Skeletal muscle tissue (tissue), 4 donors: ENCODE measurements around the gene SEPTIN8. TPM values are rescaled to one million over a fixed set of nuclear protein-coding genes. Genes with fewer than 3 reads are reported as not detected.

Source experiments
- H3K27ac ChIP-seq: one replicate; pipeline ENCODE4 v1.7.0; 2013; ENCODE audit warnings: mild to moderate bottlenecking, low read depth, low read length, inconsistent platforms
- H3K27me3 ChIP-seq, 3 donors: one replicate each; pipeline ENCODE4 v1.7.0; 2013; ENCODE audit warnings: low read length in 3 of 3; ENCODE audit not compliant: control insufficient read depth in 3 of 3, insufficient read depth in 3 of 3
- H3K36me3 ChIP-seq, 3 donors: one replicate each; pipeline ENCODE4 v1.7.0; 2013; ENCODE audit warnings: low read length in 3 of 3; ENCODE audit not compliant: control insufficient read depth in 3 of 3, insufficient read depth in 3 of 3
- H3K4me1 ChIP-seq, 3 donors: one replicate each; pipeline ENCODE4 v1.7.0; 2013; ENCODE audit warnings: low read length in 3 of 3, mild to moderate bottlenecking in 3 of 3; ENCODE audit not compliant: control insufficient read depth in 3 of 3, insufficient read depth in 3 of 3
- H3K4me3 ChIP-seq, 3 donors: one replicate each; pipeline ENCODE4 v1.7.0; 2013; ENCODE audit warnings: low read length in 3 of 3
- H3K9ac ChIP-seq, 3 donors: one replicate each; pipeline ENCODE4 v1.7.0; 2013; ENCODE audit warnings: low read length in 3 of 3, mild to moderate bottlenecking in 3 of 3, moderate library complexity in 2 of 3, low read depth in 1 of 3
- H3K9me3 ChIP-seq, 3 donors: one replicate each; pipeline ENCODE4 v1.7.0; 2013; ENCODE audit warnings: low read length in 3 of 3; ENCODE audit not compliant: control insufficient read depth in 3 of 3
- total RNA-seq: library from RNA; depleted of rRNA; stranded (reverse); fragments of >200 nt; gene quantifications from one replicate; pipeline ENCODE4 v1.2.3, GENCODE V29; 2014
- donor health status: Osteomylitis.

Gene SEPTIN8
- total RNA-seq, 1 donor from 2014 or later = 28.7 TPM

GRCh38 chr5:132821350-132821749, 44.3 kb upstream of the SEPTIN8 start:
- no peak overlapping the region for H3K27ac ChIP-seq
- H3K4me1 ChIP-seq = peaks cover 2 to 8% (median 3%) of the 10 kb centered on the region in 3 donors
- no peak overlapping the region for H3K9ac ChIP-seq
- H3K4me3 ChIP-seq = no peak overlapping the region
- peaks cover 9 to 18% (median 13%) of the 10 kb centered on the region in 3 donors for H3K27me3 ChIP-seq
- H3K36me3 ChIP-seq = no peaks in the 10 kb centered on the region
- no peaks in the 10 kb centered on the region for H3K9me3 ChIP-seq

GRCh38 chr5:132820162-132820754, 43.2 kb upstream of the SEPTIN8 start:
- H3K27me3 ChIP-seq = peaks cover 3 to 11% (median 8%) of the 10 kb centered on the region in 3 donors
- no peak overlapping the region for H3K9ac ChIP-seq
- no peaks in the 10 kb centered on the region for H3K36me3 ChIP-seq
- no peak overlapping the region for H3K27ac ChIP-seq
- peaks cover 2 to 8% (median 3%) of the 10 kb centered on the region in 3 donors for H3K4me1 ChIP-seq
- H3K9me3 ChIP-seq = no peaks in the 10 kb centered on the region
- H3K4me3 ChIP-seq = no peak overlapping the region

- Histone ChIP-seq H3K27me3 (peaks cover 6 to 13% (median 6%) of the 10 kb centered on the region in 3 donors), H3K9ac (no peak overlapping the region), H3K36me3 (no peaks in the 10 kb centered on the region), H3K4me3 (no peak overlapping the region), H3K9me3 (peaks cover 0 to 3% (median 0%) of the 10 kb centered on the region in 3 donors), H3K27ac (no peak overlapping the region), H3K4me1 (peaks cover 2 to 8% (median 3%) of the 10 kb centered on the region in 3 donors)
Observed at GRCh38 chr5:132819468-132819867, 42.4 kb upstream of the SEPTIN8 start.

GRCh38 chr5:132817011-132817410, 40.0 kb upstream of the SEPTIN8 start:
- Histone ChIP-seq H3K4me3 (no peak overlapping the region), H3K36me3 (no peaks in the 10 kb centered on the region), H3K27ac (no peak overlapping the region), H3K9ac (no peak overlapping the region), H3K4me1 (peaks cover 3 to 7% (median 5%) of the 10 kb centered on the region in 3 donors), H3K9me3 (peaks cover 0 to 3% (median 0%) of the 10 kb centered on the region in 3 donors), H3K27me3 (peaks cover 23 to 28% (median 27%) of the 10 kb centered on the region in 3 donors)

DNA sequence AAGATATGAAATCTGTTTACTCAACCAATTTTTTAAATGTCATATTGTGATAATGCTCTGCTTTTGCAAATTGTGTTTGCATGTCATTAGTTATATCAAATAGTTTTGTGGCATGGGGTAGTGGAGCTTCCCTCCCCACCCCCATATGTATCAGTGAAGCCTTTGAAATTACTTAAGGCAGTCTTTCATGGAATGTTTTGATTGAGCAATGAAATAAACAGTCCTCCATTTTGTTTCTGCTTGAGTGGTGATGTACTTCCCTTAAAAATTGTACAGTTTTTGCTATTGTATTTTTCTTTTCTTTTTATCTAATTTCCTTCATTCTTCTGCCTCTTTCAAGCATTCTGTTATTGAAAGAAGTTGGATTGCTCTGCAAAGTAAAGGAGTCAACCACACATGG, 39.5 kb upstream of the SEPTIN8 start:
- H3K9ac ChIP-seq = no peak overlapping the region
- peaks cover 0 to 3% (median 0%) of the 10 kb centered on the region in 3 donors for H3K9me3 ChIP-seq
- no peak overlapping the region for H3K4me3 ChIP-seq
- no peaks in the 10 kb centered on the region for H3K36me3 ChIP-seq
- no peak overlapping the region for H3K27ac ChIP-seq
- peaks cover 3 to 7% (median 5%) of the 10 kb centered on the region in 3 donors for H3K4me1 ChIP-seq
- H3K27me3 ChIP-seq = peaks cover 27 to 33% (median 30%) of the 10 kb centered on the region in 3 donors

- no peaks in the 10 kb centered on the region for H3K36me3 ChIP-seq
- no peak overlapping the region for H3K27ac ChIP-seq
- peaks cover 3 to 7% (median 5%) of the 10 kb centered on the region in 3 donors for H3K4me1 ChIP-seq
- H3K9me3 ChIP-seq = peaks cover 0 to 3% (median 0%) of the 10 kb centered on the region in 3 donors
- H3K4me3 ChIP-seq = no peak overlapping the region
- no peak overlapping the region for H3K9ac ChIP-seq
- H3K27me3 ChIP-seq = peaks cover 27 to 33% (median 33%) of the 10 kb centered on the region in 3 donors
Observed at GRCh38 chr5:132816083-132816482, 39.0 kb upstream of the SEPTIN8 start.

DNA sequence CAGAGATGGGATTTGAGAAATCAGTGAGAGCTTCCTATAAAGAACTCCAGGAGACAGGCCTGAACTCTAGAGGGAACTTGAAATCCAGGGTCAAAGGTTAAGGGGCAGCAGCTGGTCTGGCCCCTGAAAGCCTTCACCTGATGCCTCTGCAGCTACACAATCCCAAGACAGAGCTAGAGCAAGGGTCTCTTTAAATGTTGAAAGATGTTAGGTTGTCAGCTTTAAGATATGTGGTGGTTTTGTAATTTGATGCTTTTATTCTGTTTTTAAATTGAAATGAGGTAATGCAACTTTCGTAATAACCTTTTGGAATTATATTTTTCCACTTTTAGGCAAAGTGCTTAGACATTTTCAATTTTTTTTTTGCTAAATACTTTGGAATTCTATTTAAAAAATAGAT, 38.4 kb upstream of the SEPTIN8 start:
- Histone ChIP-seq H3K4me3 (no peak overlapping the region), H3K27me3 (peaks cover 27 to 36% (median 35%) of the 10 kb centered on the region in 3 donors)

GRCh38 chr5:132814503-132815294, 37.7 kb upstream of the SEPTIN8 start:
- H3K4me3 ChIP-seq = no peak overlapping the region

More for the DNA sequence above, 38.4 kb upstream of the SEPTIN8 start:
- peaks cover 3 to 7% (median 5%) of the 10 kb centered on the region in 3 donors for H3K4me1 ChIP-seq
- no peak overlapping the region for H3K27ac ChIP-seq
- no peaks in the 10 kb centered on the region for H3K36me3 ChIP-seq
- H3K9me3 ChIP-seq = peaks cover 0 to 3% (median 0%) of the 10 kb centered on the region in 3 donors
- no peak overlapping the region for H3K9ac ChIP-seq

DNA sequence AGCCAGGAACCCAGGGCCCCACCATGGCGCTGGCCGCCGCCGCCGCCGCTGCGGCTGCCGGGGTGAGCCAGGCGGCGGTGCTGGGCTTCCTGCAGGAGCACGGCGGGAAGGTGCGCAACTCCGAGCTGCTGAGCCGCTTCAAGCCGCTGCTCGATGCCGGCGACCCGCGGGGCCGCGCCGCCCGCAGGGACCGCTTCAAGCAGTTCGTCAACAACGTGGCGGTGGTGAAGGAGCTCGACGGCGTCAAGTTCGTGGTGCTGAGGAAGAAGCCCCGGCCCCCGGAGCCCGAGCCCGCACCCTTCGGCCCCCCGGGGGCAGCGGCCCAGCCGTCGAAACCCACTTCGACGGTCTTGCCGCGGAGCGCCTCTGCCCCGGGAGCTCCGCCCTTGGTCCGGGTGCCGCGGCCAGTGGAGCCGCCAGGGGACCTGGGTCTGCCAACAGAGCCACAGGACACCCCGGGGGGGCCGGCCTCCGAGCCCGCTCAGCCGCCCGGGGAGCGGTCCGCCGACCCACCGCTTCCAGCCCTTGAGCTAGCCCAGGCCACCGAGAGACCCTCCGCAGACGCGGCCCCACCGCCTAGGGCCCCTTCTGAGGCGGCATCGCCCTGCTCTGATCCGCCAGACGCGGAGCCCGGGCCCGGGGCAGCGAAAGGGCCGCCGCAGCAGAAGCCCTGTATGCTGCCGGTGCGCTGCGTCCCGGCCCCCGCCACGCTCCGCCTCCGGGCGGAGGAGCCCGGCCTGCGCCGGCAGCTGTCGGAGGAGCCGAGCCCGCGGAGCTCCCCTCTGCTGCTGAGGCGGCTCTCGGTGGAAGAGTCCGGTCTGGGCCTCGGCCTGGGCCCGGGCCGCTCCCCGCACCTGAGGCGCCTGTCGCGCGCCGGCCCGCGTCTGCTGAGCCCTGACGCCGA, 36.8 kb upstream of the SEPTIN8 start:
- no peak overlapping the region for H3K9ac ChIP-seq
- peaks cover 31 to 41% (median 35%) of the 10 kb centered on the region in 3 donors for H3K27me3 ChIP-seq
- H3K4me3 ChIP-seq = peak overlapping the region in 2 of 3 donors; percentile 36 to 58
- H3K36me3 ChIP-seq = no peaks in the 10 kb centered on the region
- peaks cover 0 to 4% (median 3%) of the 10 kb centered on the region in 3 donors for H3K4me1 ChIP-seq
- peaks cover 0 to 3% (median 0%) of the 10 kb centered on the region in 3 donors for H3K9me3 ChIP-seq
- no peak overlapping the region for H3K27ac ChIP-seq

More at GRCh38 chr5:132814503-132815294, 37.7 kb upstream of the SEPTIN8 start:
- Histone ChIP-seq H3K36me3 (no peaks in the 10 kb centered on the region), H3K27ac (no peak overlapping the region), H3K9ac (no peak overlapping the region), H3K4me1 (peaks cover 0 to 4% (median 3%) of the 10 kb centered on the region in 3 donors), H3K27me3 (peaks cover 27 to 36% (median 35%) of the 10 kb centered on the region in 3 donors), H3K9me3 (peaks cover 0 to 3% (median 0%) of the 10 kb centered on the region in 3 donors)
